Transverse colon (tissue), 4 donors: ENCODE data around the gene DUSP15.

ENCODE experiments used
- POLR2A ChIP-seq: fragments of 450-650 bp; IDR thresholded peaks from one replicate; pipeline ENCODE4 v1.6.1; 2016; ENCODE audit warnings: antibody characterized with exemption, mild to moderate bottlenecking, moderate library complexity
- POLR2AphosphoS5 ChIP-seq, 3 donors: sonication (generic); formaldehyde crosslinking; IDR thresholded peaks; one replicate each; pipeline ENCODE4 v1.6.1; 2016; ENCODE audit warnings: antibody characterized with exemption in 3 of 3
- TF ChIP-seq, protein P1 (sequence below), 5 experiments: fragments of 200-600 bp in 3 of 5; fragments of 450-650 bp in 2 of 5; sonication (generic) in 3 of 5; IDR thresholded peaks; 1 replicate in 2 of 5; 2 replicates in 3 of 5; pipeline ENCODE4 v1.5.1; 2016 to 2017; ENCODE audit warnings: antibody characterized with exemption in 5 of 5, inconsistent platforms in 3 of 5, mild to moderate bottlenecking in 2 of 5, moderate library complexity in 1 of 5

DNA sequence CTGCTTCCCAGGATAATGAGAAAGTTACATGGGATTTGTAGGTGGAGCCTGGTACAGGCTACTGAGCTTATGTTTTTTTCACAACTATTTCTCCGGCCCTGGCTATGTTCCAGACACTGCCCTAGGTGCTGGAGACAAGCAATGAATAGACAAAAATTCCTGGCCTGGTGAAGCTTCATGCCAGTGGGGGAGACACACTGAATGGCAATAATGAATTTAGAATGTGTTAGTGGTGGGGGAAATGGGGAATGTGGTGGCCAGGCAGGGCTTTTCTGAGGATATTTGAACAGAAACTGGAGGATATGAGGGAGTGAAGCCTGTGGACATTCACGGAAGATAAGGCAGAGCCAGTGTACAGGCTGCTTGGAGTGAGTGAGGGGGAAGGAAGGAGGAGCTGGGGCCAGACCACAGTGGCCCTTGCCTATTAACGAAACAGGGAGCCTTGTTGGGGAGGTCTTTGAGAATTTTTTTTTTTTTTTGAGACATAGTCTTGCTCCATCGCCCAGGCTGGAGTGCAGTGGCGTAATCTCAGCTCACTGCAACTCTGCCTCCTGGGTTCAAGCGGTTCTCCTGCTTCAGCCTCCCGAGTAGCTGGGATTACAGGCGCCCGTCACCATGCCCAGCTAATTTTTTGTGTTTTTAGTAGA, 31.6 kb downstream of the DUSP15 start:
- TF ChIP-seq, protein P1, sequence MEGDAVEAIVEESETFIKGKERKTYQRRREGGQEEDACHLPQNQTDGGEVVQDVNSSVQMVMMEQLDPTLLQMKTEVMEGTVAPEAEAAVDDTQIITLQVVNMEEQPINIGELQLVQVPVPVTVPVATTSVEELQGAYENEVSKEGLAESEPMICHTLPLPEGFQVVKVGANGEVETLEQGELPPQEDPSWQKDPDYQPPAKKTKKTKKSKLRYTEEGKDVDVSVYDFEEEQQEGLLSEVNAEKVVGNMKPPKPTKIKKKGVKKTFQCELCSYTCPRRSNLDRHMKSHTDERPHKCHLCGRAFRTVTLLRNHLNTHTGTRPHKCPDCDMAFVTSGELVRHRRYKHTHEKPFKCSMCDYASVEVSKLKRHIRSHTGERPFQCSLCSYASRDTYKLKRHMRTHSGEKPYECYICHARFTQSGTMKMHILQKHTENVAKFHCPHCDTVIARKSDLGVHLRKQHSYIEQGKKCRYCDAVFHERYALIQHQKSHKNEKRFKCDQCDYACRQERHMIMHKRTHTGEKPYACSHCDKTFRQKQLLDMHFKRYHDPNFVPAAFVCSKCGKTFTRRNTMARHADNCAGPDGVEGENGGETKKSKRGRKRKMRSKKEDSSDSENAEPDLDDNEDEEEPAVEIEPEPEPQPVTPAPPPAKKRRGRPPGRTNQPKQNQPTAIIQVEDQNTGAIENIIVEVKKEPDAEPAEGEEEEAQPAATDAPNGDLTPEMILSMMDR (IDR thresholded peaks at IDR 0.05) = no peak
- TF ChIP-seq POLR2A = no peak
- TF ChIP-seq POLR2AphosphoS5 (IDR thresholded peaks at IDR 0.05) = no peak
